Measurements from ENCODE around the gene BAK1. TPM values are rescaled to one million over a fixed set of nuclear protein-coding genes. Genes with fewer than 3 reads are reported as not detected.

Gene BAK1
- total and polyA plus RNA-seq, 2 of the 13 experiments (the other 11 are each of a cell fraction or from before 2014, with no cell fraction given) = 15.0 to 23.8 TPM

DNA sequence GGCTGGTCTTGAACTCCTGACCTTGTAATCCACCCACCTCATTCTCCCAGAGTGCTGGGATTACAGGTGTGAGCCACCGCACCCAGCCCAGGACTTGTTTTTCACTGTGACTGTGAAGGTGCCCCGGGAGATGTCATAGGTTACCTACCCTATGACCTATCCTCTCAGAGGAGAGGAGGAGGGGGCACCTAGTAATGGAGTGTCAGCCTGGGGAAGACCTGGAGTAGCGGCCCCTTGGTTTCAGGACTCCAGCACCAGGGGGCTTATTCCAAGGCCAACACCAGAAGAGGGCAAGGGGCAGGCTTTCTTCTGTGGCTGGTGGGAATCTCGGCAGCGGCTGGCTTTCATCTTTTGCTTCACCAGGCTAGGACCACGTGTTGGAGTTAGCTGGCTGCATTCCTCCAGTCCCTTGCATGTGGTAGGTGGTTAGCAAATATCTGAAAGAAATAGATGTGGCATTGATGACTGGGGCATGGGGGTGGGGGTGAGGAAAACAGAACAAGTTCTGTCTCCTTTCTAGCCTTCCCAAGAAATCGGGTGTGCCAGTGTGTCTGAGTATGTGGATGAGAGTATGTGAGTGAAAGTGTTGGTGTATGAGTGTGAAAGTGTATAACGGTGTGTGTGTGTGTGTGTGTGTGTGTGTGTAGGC is 33.2 kb upstream of the BAK1 start (continued):
- TF ChIP-seq ZNF605 (CRISPR knock-in tag; IDR thresholded peaks at IDR 0.05) (peak; percentile 54; the same call in 1 of the 2 replicates), ZNF878 (CRISPR knock-in tag; IDR thresholded peaks at IDR 0.05) (peak; percentile 43; the same call in 1 of the 2 replicates), FOSL2 (CRISPR knock-in tag; IDR thresholded peaks at IDR 0.05) (peak; percentile 72), FOXP1 (IDR thresholded peaks at IDR 0.05) (no peak), FOXP1 (CRISPR knock-in tag; IDR thresholded peaks at IDR 0.05) (no peak; the same call in 1 of the 2 replicates), ZNF281 (CRISPR knock-in tag; IDR thresholded peaks at IDR 0.05; ENCODE audit: borderline replicate concordance) (peak; percentile 76; the same call in 1 of the 2 replicates), KDM4B (CRISPR knock-in tag; IDR thresholded peaks at IDR 0.05) (peak; percentile 53; the same call in 1 of the 2 replicates), XRCC5 (optimal IDR thresholded peaks at IDR 0.05; ENCODE audit: low read length) (peak; percentile 51), ZMYM2 (CRISPR knock-in tag; IDR thresholded peaks at IDR 0.05) (peak; percentile 55; the same call in 1 of the 2 replicates), ZFX (CRISPR knock-in tag; IDR thresholded peaks at IDR 0.05; ENCODE audit: low read depth) (peak; percentile 33; the same call in 1 of the 2 replicates), NR2C2 (CRISPR knock-in tag; IDR thresholded peaks at IDR 0.05; ENCODE audit: borderline replicate concordance) (peak; percentile 76), HNRNPL (IDR thresholded peaks at IDR 0.05; ENCODE audit: low read depth, low read length) (0 out of 2 replicates have a peak, but pooled peaks have one; percentile 59), ZNF335 (CRISPR knock-in tag; IDR thresholded peaks at IDR 0.05) (no peak; the same call in 1 of the 2 replicates), ZZZ3 (CRISPR knock-in tag; IDR thresholded peaks at IDR 0.05; ENCODE audit: borderline replicate concordance) (0 out of 2 replicates have a peak, but pooled peaks have one; percentile 28), MTA3 (CRISPR knock-in tag; IDR thresholded peaks at IDR 0.05) (no peak), TEAD3 (CRISPR knock-in tag; optimal IDR thresholded peaks at IDR 0.05; ENCODE audit: borderline replicate concordance) (peak; percentile 92), ZFP90 (CRISPR knock-in tag; IDR thresholded peaks at IDR 0.05; ENCODE audit: borderline replicate concordance) (peak; percentile 55; the same call in 1 of the 2 replicates), HHEX (CRISPR knock-in tag; IDR thresholded peaks at IDR 0.05) (no peak)
- TF ChIP-seq, protein P1, sequence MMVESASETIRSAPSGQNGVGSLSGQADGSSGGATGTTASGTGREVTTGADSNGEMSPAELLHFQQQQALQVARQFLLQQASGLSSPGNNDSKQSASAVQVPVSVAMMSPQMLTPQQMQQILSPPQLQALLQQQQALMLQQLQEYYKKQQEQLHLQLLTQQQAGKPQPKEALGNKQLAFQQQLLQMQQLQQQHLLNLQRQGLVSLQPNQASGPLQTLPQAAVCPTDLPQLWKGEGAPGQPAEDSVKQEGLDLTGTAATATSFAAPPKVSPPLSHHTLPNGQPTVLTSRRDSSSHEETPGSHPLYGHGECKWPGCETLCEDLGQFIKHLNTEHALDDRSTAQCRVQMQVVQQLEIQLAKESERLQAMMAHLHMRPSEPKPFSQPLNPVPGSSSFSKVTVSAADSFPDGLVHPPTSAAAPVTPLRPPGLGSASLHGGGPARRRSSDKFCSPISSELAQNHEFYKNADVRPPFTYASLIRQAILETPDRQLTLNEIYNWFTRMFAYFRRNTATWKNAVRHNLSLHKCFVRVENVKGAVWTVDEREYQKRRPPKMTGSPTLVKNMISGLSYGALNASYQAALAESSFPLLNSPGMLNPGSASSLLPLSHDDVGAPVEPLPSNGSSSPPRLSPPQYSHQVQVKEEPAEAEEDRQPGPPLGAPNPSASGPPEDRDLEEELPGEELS (CRISPR knock-in tag; IDR thresholded peaks at IDR 0.05) = peak; percentile 52; the same call in 1 of the 2 replicates
- TF ChIP-seq, protein P2, sequence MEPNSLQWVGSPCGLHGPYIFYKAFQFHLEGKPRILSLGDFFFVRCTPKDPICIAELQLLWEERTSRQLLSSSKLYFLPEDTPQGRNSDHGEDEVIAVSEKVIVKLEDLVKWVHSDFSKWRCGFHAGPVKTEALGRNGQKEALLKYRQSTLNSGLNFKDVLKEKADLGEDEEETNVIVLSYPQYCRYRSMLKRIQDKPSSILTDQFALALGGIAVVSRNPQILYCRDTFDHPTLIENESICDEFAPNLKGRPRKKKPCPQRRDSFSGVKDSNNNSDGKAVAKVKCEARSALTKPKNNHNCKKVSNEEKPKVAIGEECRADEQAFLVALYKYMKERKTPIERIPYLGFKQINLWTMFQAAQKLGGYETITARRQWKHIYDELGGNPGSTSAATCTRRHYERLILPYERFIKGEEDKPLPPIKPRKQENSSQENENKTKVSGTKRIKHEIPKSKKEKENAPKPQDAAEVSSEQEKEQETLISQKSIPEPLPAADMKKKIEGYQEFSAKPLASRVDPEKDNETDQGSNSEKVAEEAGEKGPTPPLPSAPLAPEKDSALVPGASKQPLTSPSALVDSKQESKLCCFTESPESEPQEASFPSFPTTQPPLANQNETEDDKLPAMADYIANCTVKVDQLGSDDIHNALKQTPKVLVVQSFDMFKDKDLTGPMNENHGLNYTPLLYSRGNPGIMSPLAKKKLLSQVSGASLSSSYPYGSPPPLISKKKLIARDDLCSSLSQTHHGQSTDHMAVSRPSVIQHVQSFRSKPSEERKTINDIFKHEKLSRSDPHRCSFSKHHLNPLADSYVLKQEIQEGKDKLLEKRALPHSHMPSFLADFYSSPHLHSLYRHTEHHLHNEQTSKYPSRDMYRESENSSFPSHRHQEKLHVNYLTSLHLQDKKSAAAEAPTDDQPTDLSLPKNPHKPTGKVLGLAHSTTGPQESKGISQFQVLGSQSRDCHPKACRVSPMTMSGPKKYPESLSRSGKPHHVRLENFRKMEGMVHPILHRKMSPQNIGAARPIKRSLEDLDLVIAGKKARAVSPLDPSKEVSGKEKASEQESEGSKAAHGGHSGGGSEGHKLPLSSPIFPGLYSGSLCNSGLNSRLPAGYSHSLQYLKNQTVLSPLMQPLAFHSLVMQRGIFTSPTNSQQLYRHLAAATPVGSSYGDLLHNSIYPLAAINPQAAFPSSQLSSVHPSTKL (CRISPR knock-in tag; IDR thresholded peaks at IDR 0.05) = peak; percentile 97
- TF ChIP-seq, protein P3, sequence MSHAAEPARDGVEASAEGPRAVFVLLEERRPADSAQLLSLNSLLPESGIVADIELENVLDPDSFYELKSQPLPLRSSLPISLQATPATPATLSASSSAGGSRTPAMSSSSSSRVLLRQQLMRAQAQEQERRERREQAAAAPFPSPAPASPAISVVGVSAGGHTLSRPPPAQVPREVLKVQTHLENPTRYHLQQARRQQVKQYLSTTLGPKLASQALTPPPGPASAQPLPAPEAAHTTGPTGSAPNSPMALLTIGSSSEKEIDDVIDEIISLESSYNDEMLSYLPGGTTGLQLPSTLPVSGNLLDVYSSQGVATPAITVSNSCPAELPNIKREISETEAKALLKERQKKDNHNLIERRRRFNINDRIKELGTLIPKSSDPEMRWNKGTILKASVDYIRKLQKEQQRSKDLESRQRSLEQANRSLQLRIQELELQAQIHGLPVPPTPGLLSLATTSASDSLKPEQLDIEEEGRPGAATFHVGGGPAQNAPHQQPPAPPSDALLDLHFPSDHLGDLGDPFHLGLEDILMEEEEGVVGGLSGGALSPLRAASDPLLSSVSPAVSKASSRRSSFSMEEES (CRISPR knock-in tag; IDR thresholded peaks at IDR 0.05) = peak; percentile 77

All from HepG2 (cell line).